Measurements from ENCODE around the gene PTPN11.

GRCh38 chr12:112546339-112546738 lies 127.6 kb downstream of the PTPN11 start:
- TF ChIP-seq CTCF (IDR thresholded peaks at IDR 0.05) (no peak), EP300 (IDR thresholded peaks at IDR 0.05) (no peak)
